ENCODE measurements around the gene FADS2. TPM values are rescaled to one million over a fixed set of nuclear protein-coding genes. Genes with fewer than 3 reads are reported as not detected.

Gene FADS2
- total RNA-seq, 4 donors from 2014 or later: 17.6 to 40.0 (median 33.4) TPM

- Histone ChIP-seq H3K9me3 (no peaks in the 10 kb centered on the region), H3K27me3 (no peaks in the 10 kb centered on the region), H3K27ac (no peak overlapping the region), H3K36me3 (peaks cover 0 to 51% of the 10 kb centered on the region in 2 donors), H3K4me3 (no peak overlapping the region), H3K4me1 (peaks cover 0 to 33% (median 8%) of the 10 kb centered on the region in 3 donors)
- no peak for ATAC-seq
- TF ChIP-seq POLR2A (IDR thresholded peaks at IDR 0.05): no peak
- no peak for TF ChIP-seq POLR2AphosphoS5 (IDR thresholded peaks at IDR 0.05)
- TF ChIP-seq CTCF (IDR thresholded peaks at IDR 0.05): no peak
- no peak for TF ChIP-seq EP300 (IDR thresholded peaks at IDR 0.05)
- WGBS, 2 donors (ENCODE audit: low coverage in 1 of 2): 80 to 92% methylated on average over 1 to 2 of the region's 15 CpGs
These were observed 9.4 kb downstream of the FADS2 start for GRCh38 chr11:61837411-61838005.

DNA sequence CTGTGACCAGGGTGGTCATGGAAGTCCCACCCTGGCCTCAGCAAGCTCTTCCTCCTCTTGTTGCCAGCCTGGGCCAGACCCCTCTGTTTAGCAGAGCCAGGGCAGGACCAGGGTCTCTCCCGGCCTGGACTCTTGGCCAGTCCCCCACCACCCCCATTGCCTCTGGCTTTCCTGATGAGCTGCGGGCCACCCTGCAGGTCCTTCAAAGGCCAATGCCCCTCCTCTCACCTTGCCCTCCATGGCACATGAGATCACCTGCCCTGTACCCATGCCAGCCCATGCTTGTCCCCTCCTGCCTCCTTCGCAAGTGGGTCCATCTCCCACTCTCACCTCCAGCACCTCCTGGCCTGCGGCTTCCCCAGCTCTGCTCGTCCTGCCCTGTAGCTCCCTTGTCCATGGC lies 10.4 kb downstream of the FADS2 start:
- WGBS, 2 donors (ENCODE audit: low coverage in 1 of 2): 85 to 90% methylated on average over 3 to 4 of the region's 5 CpGs
- no peak for ATAC-seq

DNA sequence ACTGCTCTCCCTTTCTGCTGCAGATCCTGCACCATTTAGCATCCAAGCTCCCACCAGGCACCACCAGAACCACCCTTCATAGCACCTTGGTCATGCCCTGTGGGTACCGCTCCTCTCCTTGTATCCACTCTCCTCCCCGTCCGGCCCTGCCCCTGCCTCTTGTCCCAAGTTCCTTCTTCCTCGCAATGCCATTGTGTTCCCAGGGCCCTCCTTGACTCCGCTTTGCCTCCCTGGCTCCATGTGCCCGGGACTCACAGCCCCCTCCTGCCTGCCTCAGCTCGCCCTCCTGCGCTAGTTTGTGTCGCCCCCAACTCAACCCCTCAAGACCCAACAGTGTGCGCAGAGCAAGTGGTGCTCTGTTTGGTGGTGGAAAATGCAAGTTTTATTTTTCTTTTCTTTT lies 10.8 kb downstream of the FADS2 start:
- ATAC-seq: no peak
- WGBS, 2 donors (ENCODE audit: low coverage in 1 of 2): 83 to 87% methylated on average over 4 to 10 of the region's 10 CpGs
- H3K9me3 ChIP-seq: no peaks in the 10 kb centered on the region

More for the DNA sequence above, 10.4 kb downstream of the FADS2 start:
- no peaks in the 10 kb centered on the region for H3K9me3 ChIP-seq
- no peak overlapping the region for H3K4me3 ChIP-seq
- no peaks in the 10 kb centered on the region for H3K27me3 ChIP-seq
- no peak overlapping the region for H3K27ac ChIP-seq
- H3K36me3 ChIP-seq: peaks cover 0 to 59% of the 10 kb centered on the region in 2 donors
- H3K4me1 ChIP-seq: peaks cover 0 to 27% (median 8%) of the 10 kb centered on the region in 3 donors
- no peak for TF ChIP-seq POLR2AphosphoS5 (IDR thresholded peaks at IDR 0.05)
- no peak for TF ChIP-seq POLR2A (IDR thresholded peaks at IDR 0.05)
- TF ChIP-seq CTCF (IDR thresholded peaks at IDR 0.05): no peak
- no peak for TF ChIP-seq EP300 (IDR thresholded peaks at IDR 0.05)

DNA sequence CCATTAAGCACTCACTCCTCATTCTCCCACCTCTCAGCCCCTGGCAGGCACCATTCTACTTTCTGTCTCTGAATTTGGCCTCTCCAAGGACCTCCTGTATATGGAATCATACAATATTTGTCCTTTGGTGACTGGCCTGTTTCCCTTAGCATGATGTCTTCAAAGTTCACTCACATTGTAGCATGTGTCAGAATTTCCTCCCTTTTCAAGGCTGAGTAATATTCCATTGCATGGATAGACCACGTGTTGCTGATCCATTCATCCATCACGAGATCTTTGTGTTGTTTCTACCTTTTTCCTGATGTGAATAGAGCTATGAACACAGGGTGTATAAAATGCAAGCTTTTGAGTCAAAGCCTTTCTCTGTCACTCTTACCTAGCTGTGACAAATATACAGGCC lies 11.6 kb downstream of the FADS2 start:
- TF ChIP-seq CTCF (IDR thresholded peaks at IDR 0.05) (no peak), POLR2A (IDR thresholded peaks at IDR 0.05) (no peak), POLR2AphosphoS5 (IDR thresholded peaks at IDR 0.05) (no peak), EP300 (IDR thresholded peaks at IDR 0.05) (no peak)
- peaks cover 0 to 15% (median 4%) of the 10 kb centered on the region in 3 donors for H3K4me1 ChIP-seq

More for the DNA sequence above, 10.8 kb downstream of the FADS2 start:
- Histone ChIP-seq H3K4me1 (peaks cover 0 to 23% (median 8%) of the 10 kb centered on the region in 3 donors), H3K36me3 (peaks cover 0 to 64% of the 10 kb centered on the region in 2 donors), H3K4me3 (no peak overlapping the region), H3K27ac (no peak overlapping the region), H3K27me3 (no peaks in the 10 kb centered on the region)
- TF ChIP-seq POLR2A (IDR thresholded peaks at IDR 0.05) (no peak), EP300 (IDR thresholded peaks at IDR 0.05) (no peak), POLR2AphosphoS5 (IDR thresholded peaks at IDR 0.05) (no peak), CTCF (IDR thresholded peaks at IDR 0.05) (no peak)

DNA sequence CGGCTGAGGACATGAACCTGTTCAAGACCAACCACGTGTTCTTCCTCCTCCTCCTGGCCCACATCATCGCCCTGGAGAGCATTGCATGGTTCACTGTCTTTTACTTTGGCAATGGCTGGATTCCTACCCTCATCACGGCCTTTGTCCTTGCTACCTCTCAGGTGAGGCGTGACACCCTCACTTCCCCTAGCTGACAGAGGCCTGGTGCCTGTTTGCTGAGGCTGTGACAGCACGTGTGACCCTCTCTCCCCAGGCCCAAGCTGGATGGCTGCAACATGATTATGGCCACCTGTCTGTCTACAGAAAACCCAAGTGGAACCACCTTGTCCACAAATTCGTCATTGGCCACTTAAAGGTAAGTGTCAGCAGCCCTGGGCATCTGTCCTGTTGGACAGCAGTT lies 12.3 kb downstream of the FADS2 start:
- peaks cover 0 to 78% of the 10 kb centered on the region in 2 donors for H3K36me3 ChIP-seq

More for the DNA sequence above, 11.6 kb downstream of the FADS2 start:
- H3K4me3 ChIP-seq: no peak overlapping the region
- WGBS, 2 donors (ENCODE audit: low coverage in 1 of 2): 83 to 100% methylated on average over 2 of the region's 2 CpGs
- no peak overlapping the region for H3K27ac ChIP-seq
- peaks cover 0 to 72% of the 10 kb centered on the region in 2 donors for H3K36me3 ChIP-seq
- H3K9me3 ChIP-seq: no peaks in the 10 kb centered on the region
- ATAC-seq: no peak
- no peaks in the 10 kb centered on the region for H3K27me3 ChIP-seq

More for the DNA sequence above, 12.3 kb downstream of the FADS2 start:
- H3K4me3 ChIP-seq: no peak overlapping the region
- H3K4me1 ChIP-seq: peaks cover 0 to 8% (median 0%) of the 10 kb centered on the region in 3 donors
- H3K27me3 ChIP-seq: no peaks in the 10 kb centered on the region
- 89 to 95% methylated on average over 4 to 7 of the region's 7 CpGs for WGBS, 2 donors (ENCODE audit: low coverage in 1 of 2)
- no peaks in the 10 kb centered on the region for H3K9me3 ChIP-seq
- no peak overlapping the region for H3K27ac ChIP-seq
- ATAC-seq: no peak
- TF ChIP-seq EP300 (IDR thresholded peaks at IDR 0.05) (no peak), POLR2AphosphoS5 (IDR thresholded peaks at IDR 0.05) (no peak), CTCF (IDR thresholded peaks at IDR 0.05) (no peak), POLR2A (IDR thresholded peaks at IDR 0.05) (no peak)
